PC-3 (cell line): Measurements from ENCODE around the gene TALDO1.

ENCODE experiments used
- CTCF ChIP-seq: fragments of 300-600 bp; sonication (generic); conservative IDR thresholded peaks from 2 replicates; pipeline ENCODE4 v1.5.1; 2017; ENCODE audit warnings: antibody characterized with exemption, low read depth, mild to moderate bottlenecking, low read length
- EZH2phosphoT487 ChIP-seq: fragments of 300-600 bp; sonication (generic); IDR thresholded peaks from 2 replicates; pipeline ENCODE4 v1.6.1; 2018; ENCODE audit warnings: mild to moderate bottlenecking, antibody characterized with exemption, low read length, borderline replicate concordance

- TF ChIP-seq EZH2phosphoT487: no peak
- TF ChIP-seq CTCF: no peak
Measured at GRCh38 chr11:797296-798092, 50.2 kb downstream of the TALDO1 start.
